ENCODE data around the gene PITPNC1.
"Not testable (repeated sequence)": the region's sequence is repeated elsewhere in the genome, so short reads cannot be mapped to it uniquely, and the experiment has no call there.

The PITPNC1 gene

GRCh38 chr17:67633751-67634211 lies 256.7 kb downstream of the PITPNC1 start:
- no peak for DNase-seq

- DNase-seq, result no peak
Measured at GRCh38 chr17:67635681-67636080, 258.6 kb downstream of the PITPNC1 start.

GRCh38 chr17:67636312-67636711 lies 259.2 kb downstream of the PITPNC1 start:
- DNase-seq, result no peak

GRCh38 chr17:67636834-67637520 lies 259.9 kb downstream of the PITPNC1 start:
- DNase-seq, result no peak

- DNase-seq, result no peak
Measured at GRCh38 chr17:67637901-67638641, 261.0 kb downstream of the PITPNC1 start.

DNA sequence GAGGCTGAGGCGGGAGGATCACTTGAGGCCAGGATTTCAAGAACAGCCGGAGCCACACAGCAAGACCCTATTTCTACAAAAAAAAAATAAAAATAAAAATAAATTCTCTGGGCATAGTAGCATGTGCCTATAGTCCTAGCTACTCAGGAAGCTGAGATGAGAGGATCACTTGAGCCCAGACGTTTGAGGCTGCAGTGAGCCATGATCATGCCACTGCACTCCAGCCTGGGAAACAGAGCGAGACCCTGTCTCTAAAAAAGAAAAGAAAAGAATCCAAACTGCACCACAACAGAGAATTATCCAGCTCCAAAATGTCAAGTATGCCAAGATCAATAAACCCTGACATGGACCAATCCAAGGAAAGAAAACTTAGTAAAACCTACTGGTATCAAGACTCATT lies 261.8 kb downstream of the PITPNC1 start:
- DNase-seq, result no peak

- no peak for DNase-seq
Measured at GRCh38 chr17:67639555-67639954, 262.5 kb downstream of the PITPNC1 start.

DNA sequence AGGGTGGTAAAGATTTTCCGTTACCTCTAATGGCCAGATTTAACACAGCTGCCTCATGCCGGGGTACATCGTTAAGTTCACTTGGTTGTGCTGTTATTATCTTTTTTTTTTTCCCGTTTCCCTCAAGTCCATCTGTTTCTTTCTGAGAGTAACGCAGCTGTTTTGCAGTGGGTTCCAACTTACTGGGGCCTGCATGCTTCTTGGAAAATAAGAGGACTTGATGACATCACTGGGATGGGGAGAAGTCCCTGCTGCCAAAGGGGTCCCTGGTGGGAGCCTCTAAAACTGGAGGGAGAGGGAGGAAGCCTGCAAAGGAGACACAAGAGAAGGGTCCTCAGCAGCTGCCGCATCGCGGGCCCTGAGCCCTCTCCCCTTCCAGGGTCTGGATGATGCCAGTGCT lies 262.9 kb downstream of the PITPNC1 start:
- DNase-seq, result no peak

GRCh38 chr17:67642488-67642887 lies 265.4 kb downstream of the PITPNC1 start:
- no peak for DNase-seq

DNA sequence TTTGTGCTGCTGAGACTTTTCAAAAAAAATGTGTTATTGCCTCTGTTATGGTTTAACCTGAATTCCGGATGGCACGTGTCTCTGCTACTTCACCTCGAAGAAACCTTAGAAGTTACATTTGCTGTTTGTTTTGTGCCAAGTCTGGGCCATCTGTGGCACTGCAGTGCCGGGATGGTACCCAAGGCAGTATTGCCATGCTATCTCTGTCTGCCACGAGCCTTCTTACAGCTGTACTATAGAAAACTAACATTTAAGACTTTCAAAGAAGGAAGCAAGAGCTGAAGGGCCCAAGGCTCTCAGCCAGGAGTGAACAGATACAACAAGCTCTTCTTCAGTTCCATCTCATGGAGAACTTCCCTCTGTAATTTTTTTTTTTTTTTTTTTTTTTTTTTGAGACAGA lies 267.0 kb downstream of the PITPNC1 start:
- DNase-seq, result no peak

GRCh38 chr17:67645195-67645594 lies 268.1 kb downstream of the PITPNC1 start:
- not testable (repeated sequence) for DNase-seq

- DNase-seq, result no peak
Measured at GRCh38 chr17:67646472-67646871, 269.4 kb downstream of the PITPNC1 start.

- no peak for DNase-seq
Measured at GRCh38 chr17:67647482-67647881, 270.4 kb downstream of the PITPNC1 start.

DNA sequence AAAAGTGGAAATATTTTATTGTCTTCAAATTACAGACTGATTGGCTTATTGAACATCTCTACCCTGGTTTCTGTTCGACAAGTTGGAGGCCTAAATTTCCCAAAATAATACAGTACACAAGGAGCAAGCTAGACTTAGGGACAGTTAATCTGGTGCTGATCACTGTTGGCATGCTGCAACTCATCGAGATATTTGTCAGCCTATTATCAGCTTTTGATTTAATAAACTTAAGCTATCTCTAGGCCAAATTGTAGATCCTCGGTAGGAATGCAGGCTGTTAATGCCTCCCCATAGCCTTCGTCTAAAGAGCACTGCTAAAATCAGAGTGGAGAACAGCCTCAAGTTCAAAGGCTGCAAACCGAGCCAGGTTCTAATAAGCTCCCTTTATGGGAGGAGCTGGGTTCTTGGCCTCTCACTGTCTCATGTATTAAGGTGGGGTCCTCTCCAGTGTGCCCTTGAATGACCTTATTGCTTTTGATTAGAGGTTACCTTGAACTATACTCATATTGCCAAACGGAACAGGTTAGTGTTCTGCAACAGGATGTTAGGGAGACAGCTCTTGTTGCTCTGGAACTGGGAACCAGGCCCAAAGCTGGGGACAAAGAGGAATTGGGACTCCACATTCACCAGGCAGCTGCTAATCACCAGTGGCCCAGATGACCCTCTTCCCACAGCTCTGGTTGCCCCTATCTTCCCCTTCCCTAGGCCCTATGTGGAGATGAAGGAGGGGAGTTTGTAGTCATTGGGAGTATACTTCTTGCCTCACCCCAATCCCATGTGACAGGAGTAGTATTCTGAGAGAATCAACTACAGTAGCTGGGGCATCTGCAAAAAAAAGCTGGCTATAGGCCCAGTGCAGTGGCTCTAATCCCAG lies 271.2 kb downstream of the PITPNC1 start:
- no peak for DNase-seq

GRCh38 chr17:67648906-67649295 lies 271.8 kb downstream of the PITPNC1 start:
- DNase-seq, result not testable (repeated sequence)

- DNase-seq, result no peak
Measured at GRCh38 chr17:67649891-67650290, 272.8 kb downstream of the PITPNC1 start.

- DNase-seq, result not testable (repeated sequence)
Measured at GRCh38 chr17:67651218-67651579, 274.1 kb downstream of the PITPNC1 start.

DNA sequence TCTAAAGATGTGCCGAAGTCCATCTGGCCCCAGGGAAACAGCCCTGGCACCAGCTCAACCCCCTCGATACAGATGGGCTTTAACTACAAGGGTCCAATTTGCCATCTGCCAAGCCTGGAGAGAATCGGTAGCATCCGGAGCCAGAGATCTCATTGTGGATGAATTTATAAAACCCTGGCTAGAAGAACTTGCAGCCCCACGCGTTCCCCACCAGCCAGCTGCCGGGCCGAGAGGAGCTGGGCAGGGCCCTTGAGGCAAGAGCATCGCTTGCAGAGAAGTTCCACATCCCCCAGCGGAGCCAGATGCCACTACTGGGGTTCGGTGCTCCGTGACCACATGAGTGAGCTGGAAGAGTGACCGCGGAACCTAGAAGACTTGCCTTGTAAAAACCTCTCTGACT lies 275.4 kb downstream of the PITPNC1 start:
- DNase-seq, result no peak

- no peak for DNase-seq
Measured at GRCh38 chr17:67655478-67656148, 278.5 kb downstream of the PITPNC1 start.

GRCh38 chr17:67656494-67657203 lies 279.6 kb downstream of the PITPNC1 start:
- no peak for DNase-seq

DNA sequence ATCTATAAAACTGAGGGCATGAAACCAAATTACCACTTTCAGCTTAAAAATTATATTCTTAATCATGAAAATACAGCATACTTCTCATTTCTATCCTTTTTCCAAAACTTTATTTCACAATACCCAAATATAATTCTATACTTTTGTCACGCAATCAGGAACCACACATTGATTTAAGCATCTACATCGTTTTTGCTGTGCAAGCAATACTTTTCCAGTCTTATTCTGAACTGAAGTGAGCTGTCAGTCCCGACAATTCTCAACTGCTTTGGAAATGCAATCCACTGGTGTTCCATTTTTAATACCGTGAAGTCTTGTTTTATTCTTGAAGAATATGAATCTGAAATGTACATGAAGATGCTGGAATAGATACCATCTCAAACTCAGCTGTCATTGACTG lies 280.5 kb downstream of the PITPNC1 start:
- no peak for DNase-seq

DNA sequence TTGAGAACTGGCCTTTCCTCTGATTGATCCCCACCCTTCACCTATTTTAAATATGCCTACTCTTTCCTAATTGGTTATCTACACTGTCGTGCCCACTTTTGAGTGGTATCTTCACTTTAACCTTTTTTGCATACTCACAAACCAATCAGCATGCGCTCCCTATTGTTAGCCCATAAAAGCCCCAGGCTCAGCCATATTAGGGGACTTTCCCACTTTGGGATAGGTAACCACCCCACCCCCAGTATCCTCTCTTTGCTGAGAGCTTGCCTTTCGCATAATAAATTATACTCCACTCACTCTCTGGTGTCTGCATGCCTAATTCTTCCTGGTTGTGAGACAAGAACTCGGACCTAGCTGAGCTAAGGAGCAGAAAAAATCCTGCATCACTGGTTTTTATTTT lies 281.2 kb downstream of the PITPNC1 start:
- DNase-seq, result no peak

Measured in T1000 (cell line).